HepG2 (cell line): ENCODE measurements around the gene ATP13A4. TPM values are rescaled to one million over a fixed set of nuclear protein-coding genes. Genes with fewer than 3 reads are reported as not detected.

Experiments used
- ATF7 ChIP-seq, 2 experiments: fragments of 450-650 bp in 1 of 2; sonication (generic) in 1 of 2; formaldehyde crosslinking in 1 of 2; IDR thresholded peaks; 2 replicates each; pipeline versions ENCODE4 v1.4.0 to v1.6.1; 2016 to 2020; ENCODE audit warnings: antibody characterized with exemption in 1 of 2, mild to moderate bottlenecking in 1 of 2, missing genetic modification reagents in 1 of 2
- IRF2 ChIP-seq: IDR thresholded peaks from 2 replicates; pipeline ENCODE4 v1.6.1; 2018; ENCODE audit warnings: missing genetic modification reagents, missing compliant biosample characterization
- MAFK ChIP-seq, 2 experiments: IDR thresholded peaks in 1 of 2; conservative IDR thresholded peaks in 1 of 2; 2 replicates each; pipeline ENCODE4 v1.6.1; 2011; ENCODE audit warnings: improper control_type of control experiment in 2 of 2, low read length in 2 of 2
- NFYB ChIP-seq: sonication (generic); formaldehyde crosslinking; IDR thresholded peaks from 2 replicates; pipeline ENCODE4 v1.4.0; 2020; ENCODE audit warnings: missing genetic modification reagents
- SCMH1 ChIP-seq: sonication (generic); formaldehyde crosslinking; IDR thresholded peaks from 2 replicates; pipeline ENCODE4 v1.9.0; 2021; ENCODE audit warnings: missing genetic modification reagents, mild to moderate bottlenecking, borderline replicate concordance
- SIN3A ChIP-seq: IDR thresholded peaks from 2 replicates; pipeline ENCODE4 v1.6.1; 2011; ENCODE audit warnings: low read depth, mild to moderate bottlenecking, control low read depth, low read length, borderline replicate concordance
- TCF12 ChIP-seq, 2 experiments: fragments of 450-650 bp in 1 of 2; sonication (generic) in 1 of 2; formaldehyde crosslinking in 1 of 2; IDR thresholded peaks; 2 replicates each; pipeline versions ENCODE4 v1.6.1 to v1.8.0; 2017 to 2022; ENCODE audit warnings: antibody characterized with exemption in 1 of 2, mild to moderate bottlenecking in 1 of 2, missing genetic modification reagents in 1 of 2, moderate library complexity in 1 of 2
- U2AF1 ChIP-seq: fragments of 200-400 bp; formaldehyde crosslinking; optimal IDR thresholded peaks from 2 replicates; pipeline ENCODE3; 2017; ENCODE audit warnings: mild to moderate bottlenecking, low read depth, low read length
- ZFP1 ChIP-seq: IDR thresholded peaks from 2 replicates; pipeline ENCODE4 v1.6.1; 2016
- ZNF138 ChIP-seq: sonication (generic); formaldehyde crosslinking; IDR thresholded peaks from 2 replicates; pipeline ENCODE4 v1.5.0; 2020; ENCODE audit warnings: mild to moderate bottlenecking, low read depth, missing genetic modification reagents
- ZNF335 ChIP-seq: sonication (generic); formaldehyde crosslinking; IDR thresholded peaks from 2 replicates; pipeline ENCODE4 v1.4.0; 2020; ENCODE audit warnings: missing genetic modification reagents
- ZNF570 ChIP-seq: sonication (generic); formaldehyde crosslinking; IDR thresholded peaks from 2 replicates; pipeline ENCODE4 v1.4.0; 2020; ENCODE audit warnings: mild to moderate bottlenecking, missing genetic modification reagents, borderline replicate concordance
- ZNF598 ChIP-seq: sonication (generic); formaldehyde crosslinking; IDR thresholded peaks from 2 replicates; pipeline ENCODE4 v1.5.1; 2020; ENCODE audit warnings: mild to moderate bottlenecking, missing genetic modification reagents, borderline replicate concordance
- ZNF75D ChIP-seq: sonication (generic); formaldehyde crosslinking; IDR thresholded peaks from 2 replicates; pipeline ENCODE4 v1.8.1; 2023; ENCODE audit warnings: missing genetic modification reagents, mild to moderate bottlenecking, borderline replicate concordance
- ZNF83 ChIP-seq: sonication (generic); formaldehyde crosslinking; IDR thresholded peaks from 2 replicates; pipeline ENCODE4 v1.4.0; 2020; ENCODE audit warnings: missing genetic modification reagents, mild to moderate bottlenecking, borderline replicate concordance
- polyA plus RNA-seq, 8 experiments: library from polyadenylated mRNA; depleted of rRNA in 3 of 8; stranded (reverse) in 7 of 8; unstranded in 1 of 8; fragments of >200 nt; fragmentation: Illumina TruSeq in 4 of 8; extraction: Trizol in 4 of 8; gene quantifications; 2 replicates each; pipeline versions ENCODE4 v1.2.1 to v1.2.3, GENCODE V29; 2011 to 2016; ENCODE audit warnings: low read depth in 4 of 8, missing spikeins in 1 of 8, mixed read lengths in 1 of 8; ENCODE audit not compliant: insufficient read depth in 1 of 8
- total RNA-seq, 5 experiments: library from RNA; depleted of rRNA; stranded (reverse); fragments of >200 nt; fragmentation: Illumina TruSeq; extraction: Trizol; gene quantifications; 2 replicates each; pipeline ENCODE4 v1.2.3, GENCODE V29; 2016; ENCODE audit warnings: low read depth in 1 of 5
- TF ChIP-seq, protein P1 (sequence below): sonication (generic); formaldehyde crosslinking; IDR thresholded peaks from 2 replicates; pipeline ENCODE4 v1.4.0; 2020; ENCODE audit warnings: mild to moderate bottlenecking, missing genetic modification reagents
- TF ChIP-seq, protein P2 (sequence below): sonication (generic); formaldehyde crosslinking; IDR thresholded peaks from 2 replicates; pipeline ENCODE4 v1.8.0; 2022; ENCODE audit warnings: low read depth, missing genetic modification reagents
- TF ChIP-seq, protein P3 (sequence below): sonication (generic); formaldehyde crosslinking; IDR thresholded peaks from 2 replicates; pipeline ENCODE4 v1.5.0; 2020; ENCODE audit warnings: mild to moderate bottlenecking, missing genetic modification reagents, borderline replicate concordance
- TF ChIP-seq, protein P4 (sequence below): sonication (generic); formaldehyde crosslinking; conservative IDR thresholded peaks from 2 replicates; pipeline ENCODE4 v1.5.0; 2020; ENCODE audit warnings: missing genetic modification reagents

The ATP13A4 gene
- total and polyA plus RNA-seq, 2 of the 13 experiments (the other 11 are each of a cell fraction or from before 2014, with no cell fraction given) = 0.01 to 0.07 TPM

DNA sequence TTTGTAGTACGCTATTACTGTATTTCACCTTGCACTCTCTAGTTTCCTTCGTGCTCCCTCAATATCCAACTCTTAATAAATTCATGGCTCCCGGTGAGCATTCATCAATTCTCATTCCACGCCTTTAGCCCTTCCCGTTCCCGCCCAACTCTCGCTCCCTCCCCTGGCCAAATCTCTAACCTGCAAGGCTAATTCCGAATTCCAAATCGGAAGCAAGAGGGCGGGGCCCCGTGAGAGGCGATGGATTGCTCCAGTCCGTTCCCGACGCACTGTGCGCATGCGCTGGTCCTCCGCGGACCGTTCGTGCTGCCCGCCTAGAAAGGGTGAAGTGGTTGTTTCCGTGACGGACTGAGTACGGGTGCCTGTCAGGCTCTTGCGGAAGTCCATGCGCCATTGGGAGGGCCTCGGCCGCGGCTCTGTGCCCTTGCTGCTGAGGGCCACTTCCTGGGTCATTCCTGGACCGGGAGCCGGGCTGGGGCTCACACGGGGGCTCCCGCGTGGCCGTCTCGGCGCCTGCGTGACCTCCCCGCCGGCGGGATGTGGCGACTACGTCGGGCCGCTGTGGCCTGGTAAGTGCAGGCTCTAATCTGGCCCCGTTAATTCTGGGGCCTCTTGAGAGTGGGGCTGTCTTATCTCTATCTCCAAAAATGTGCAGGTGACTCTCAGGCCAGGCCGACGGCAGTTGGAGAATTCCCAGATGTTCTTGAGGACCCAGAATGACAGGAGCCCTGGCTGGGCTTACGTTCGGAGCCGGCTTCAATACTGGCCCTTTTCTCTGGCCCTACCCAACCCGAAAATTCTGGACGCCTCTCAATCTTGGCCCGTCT lies 38.4 kb upstream of the ATP13A4 start, which contains the start of gene OPA1 (continued):
- TF ChIP-seq, protein P1, sequence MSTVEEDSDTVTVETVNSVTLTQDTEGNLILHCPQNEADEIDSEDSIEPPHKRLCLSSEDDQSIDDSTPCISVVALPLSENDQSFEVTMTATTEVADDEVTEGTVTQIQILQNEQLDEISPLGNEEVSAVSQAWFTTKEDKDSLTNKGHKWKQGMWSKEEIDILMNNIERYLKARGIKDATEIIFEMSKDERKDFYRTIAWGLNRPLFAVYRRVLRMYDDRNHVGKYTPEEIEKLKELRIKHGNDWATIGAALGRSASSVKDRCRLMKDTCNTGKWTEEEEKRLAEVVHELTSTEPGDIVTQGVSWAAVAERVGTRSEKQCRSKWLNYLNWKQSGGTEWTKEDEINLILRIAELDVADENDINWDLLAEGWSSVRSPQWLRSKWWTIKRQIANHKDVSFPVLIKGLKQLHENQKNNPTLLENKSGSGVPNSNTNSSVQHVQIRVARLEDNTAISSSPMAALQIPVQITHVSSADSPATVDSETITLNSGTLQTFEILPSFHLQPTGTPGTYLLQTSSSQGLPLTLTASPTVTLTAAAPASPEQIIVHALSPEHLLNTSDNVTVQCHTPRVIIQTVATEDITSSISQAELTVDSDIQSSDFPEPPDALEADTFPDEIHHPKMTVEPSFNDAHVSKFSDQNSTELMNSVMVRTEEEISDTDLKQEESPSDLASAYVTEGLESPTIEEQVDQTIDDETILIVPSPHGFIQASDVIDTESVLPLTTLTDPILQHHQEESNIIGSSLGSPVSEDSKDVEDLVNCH (CRISPR knock-in tag) = no peak
- TF ChIP-seq ZNF83 (peak; percentile 75), ZNF75D (CRISPR knock-in tag) (no peak), TCF12 (IDR thresholded peaks at IDR 0.05) (no peak), TCF12 (CRISPR knock-in tag; IDR thresholded peaks at IDR 0.05) (0 out of 2 replicates have a peak, but pooled peaks have one; percentile 59), ATF7 (IDR thresholded peaks at IDR 0.05) (no peak), ATF7 (CRISPR knock-in tag; IDR thresholded peaks at IDR 0.05) (peak; percentile 63; the same call in 1 of the 2 replicates), SCMH1 (CRISPR knock-in tag) (no peak), ZNF570 (CRISPR knock-in tag) (no peak), NFYB (peak; percentile 58), ZFP1 (CRISPR knock-in tag) (peak; percentile 73), U2AF1 (no peak), ZNF335 (CRISPR knock-in tag) (peak; percentile 97), MAFK (conservative IDR thresholded peaks at IDR 0.05 in 1 of 2, IDR thresholded peaks at IDR 0.05 in 1 of 2; ENCODE audit: low read length in 2 of 2) (no peak), ZNF138 (CRISPR knock-in tag) (no peak), SIN3A (peak; percentile 94; the same call in 1 of the 2 replicates), IRF2 (peak; percentile 99), ZNF598 (CRISPR knock-in tag) (peak; percentile 90; the same call in 1 of the 2 replicates)
- TF ChIP-seq, protein P2, sequence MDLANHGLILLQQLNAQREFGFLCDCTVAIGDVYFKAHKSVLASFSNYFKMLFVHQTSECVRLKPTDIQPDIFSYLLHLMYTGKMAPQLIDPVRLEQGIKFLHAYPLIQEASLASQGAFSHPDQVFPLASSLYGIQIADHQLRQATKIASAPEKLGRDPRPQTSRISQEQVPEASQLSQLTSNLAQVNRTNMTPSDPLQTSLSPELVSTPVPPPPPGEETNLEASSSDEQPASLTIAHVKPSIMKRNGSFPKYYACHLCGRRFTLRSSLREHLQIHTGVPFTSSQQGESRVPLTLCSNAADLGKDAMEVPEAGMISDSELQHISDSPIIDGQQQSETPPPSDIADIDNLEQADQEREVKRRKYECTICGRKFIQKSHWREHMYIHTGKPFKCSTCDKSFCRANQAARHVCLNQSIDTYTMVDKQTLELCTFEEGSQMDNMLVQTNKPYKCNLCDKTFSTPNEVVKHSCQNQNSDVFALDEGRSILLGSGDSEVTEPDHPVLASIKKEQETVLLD (CRISPR knock-in tag) = peak; percentile 97
- TF ChIP-seq, protein P3, sequence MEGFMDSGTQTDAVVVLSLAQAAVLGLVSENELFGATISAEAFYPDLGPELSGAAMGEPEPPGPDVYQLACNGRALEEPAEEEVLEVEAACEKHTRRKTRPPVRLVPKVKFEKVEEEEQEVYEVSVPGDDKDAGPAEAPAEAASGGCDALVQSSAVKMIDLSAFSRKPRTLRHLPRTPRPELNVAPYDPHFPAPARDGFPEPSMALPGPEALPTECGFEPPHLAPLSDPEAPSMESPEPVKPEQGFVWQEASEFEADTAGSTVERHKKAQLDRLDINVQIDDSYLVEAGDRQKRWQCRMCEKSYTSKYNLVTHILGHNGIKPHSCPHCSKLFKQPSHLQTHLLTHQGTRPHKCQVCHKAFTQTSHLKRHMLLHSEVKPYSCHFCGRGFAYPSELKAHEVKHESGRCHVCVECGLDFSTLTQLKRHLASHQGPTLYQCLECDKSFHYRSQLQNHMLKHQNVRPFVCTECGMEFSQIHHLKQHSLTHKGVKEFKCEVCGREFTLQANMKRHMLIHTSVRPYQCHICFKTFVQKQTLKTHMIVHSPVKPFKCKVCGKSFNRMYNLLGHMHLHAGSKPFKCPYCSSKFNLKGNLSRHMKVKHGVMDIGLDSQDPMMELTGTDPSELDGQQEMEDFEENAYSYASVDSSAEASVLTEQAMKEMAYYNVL (CRISPR knock-in tag) = peak; percentile 79
- TF ChIP-seq, protein P4, sequence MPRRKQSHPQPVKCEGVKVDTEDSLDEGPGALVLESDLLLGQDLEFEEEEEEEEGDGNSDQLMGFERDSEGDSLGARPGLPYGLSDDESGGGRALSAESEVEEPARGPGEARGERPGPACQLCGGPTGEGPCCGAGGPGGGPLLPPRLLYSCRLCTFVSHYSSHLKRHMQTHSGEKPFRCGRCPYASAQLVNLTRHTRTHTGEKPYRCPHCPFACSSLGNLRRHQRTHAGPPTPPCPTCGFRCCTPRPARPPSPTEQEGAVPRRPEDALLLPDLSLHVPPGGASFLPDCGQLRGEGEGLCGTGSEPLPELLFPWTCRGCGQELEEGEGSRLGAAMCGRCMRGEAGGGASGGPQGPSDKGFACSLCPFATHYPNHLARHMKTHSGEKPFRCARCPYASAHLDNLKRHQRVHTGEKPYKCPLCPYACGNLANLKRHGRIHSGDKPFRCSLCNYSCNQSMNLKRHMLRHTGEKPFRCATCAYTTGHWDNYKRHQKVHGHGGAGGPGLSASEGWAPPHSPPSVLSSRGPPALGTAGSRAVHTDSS (CRISPR knock-in tag) = no peak
